Neural progenitor cell (in vitro differentiated cells): Measurements from ENCODE around the gene EPS8L1.

Source experiments
- EZH2 ChIP-seq: fragments of 200-600 bp; sonication (generic); IDR thresholded peaks from 2 replicates; pipeline ENCODE4 v1.6.1; 2017; ENCODE audit warnings: antibody characterized with exemption, mild to moderate bottlenecking, moderate library complexity
- TF ChIP-seq, protein P1 (sequence below): fragments of 200-600 bp; sonication (generic); IDR thresholded peaks from 2 replicates; pipeline ENCODE4 v1.5.1; 2017; ENCODE audit warnings: antibody characterized with exemption, mild to moderate bottlenecking

DNA sequence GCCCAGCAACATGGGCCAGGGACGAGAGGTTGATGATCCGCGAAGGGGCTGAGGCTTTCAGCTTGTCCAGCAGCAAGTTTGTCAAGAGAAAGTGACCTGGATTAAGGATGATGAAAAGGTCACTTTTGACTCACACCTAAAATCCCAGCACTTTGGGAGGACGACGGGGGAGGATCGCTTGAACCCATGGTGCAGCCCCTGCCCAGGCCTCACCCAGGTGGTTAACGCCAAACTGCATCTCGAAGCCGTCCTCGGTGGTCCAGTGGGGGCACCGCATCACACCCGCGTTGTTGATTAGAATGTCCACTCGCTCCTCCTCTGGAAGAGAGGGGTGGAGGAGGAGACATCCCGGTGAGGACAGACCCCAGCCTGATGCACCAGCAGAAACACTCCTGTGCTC, 27.2 kb upstream of the EPS8L1 start:
- TF ChIP-seq, protein P1, sequence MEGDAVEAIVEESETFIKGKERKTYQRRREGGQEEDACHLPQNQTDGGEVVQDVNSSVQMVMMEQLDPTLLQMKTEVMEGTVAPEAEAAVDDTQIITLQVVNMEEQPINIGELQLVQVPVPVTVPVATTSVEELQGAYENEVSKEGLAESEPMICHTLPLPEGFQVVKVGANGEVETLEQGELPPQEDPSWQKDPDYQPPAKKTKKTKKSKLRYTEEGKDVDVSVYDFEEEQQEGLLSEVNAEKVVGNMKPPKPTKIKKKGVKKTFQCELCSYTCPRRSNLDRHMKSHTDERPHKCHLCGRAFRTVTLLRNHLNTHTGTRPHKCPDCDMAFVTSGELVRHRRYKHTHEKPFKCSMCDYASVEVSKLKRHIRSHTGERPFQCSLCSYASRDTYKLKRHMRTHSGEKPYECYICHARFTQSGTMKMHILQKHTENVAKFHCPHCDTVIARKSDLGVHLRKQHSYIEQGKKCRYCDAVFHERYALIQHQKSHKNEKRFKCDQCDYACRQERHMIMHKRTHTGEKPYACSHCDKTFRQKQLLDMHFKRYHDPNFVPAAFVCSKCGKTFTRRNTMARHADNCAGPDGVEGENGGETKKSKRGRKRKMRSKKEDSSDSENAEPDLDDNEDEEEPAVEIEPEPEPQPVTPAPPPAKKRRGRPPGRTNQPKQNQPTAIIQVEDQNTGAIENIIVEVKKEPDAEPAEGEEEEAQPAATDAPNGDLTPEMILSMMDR, result no peak
- TF ChIP-seq EZH2, result no peak
